NOMO-1 (cell line): ENCODE results near the gene ATP11A.

Experiments
- DNase-seq, 2 experiments: peaks; one replicate each; lab custom pipeline; 2025; ENCODE audit not compliant: unreplicated experiment in 2 of 2; lab: John Stamatoyannopoulos, UW

ATP11A gene

GRCh38 chr13:112721198-112722104, 31.6 kb downstream of the ATP11A start:
- DNase-seq = no peak

DNA sequence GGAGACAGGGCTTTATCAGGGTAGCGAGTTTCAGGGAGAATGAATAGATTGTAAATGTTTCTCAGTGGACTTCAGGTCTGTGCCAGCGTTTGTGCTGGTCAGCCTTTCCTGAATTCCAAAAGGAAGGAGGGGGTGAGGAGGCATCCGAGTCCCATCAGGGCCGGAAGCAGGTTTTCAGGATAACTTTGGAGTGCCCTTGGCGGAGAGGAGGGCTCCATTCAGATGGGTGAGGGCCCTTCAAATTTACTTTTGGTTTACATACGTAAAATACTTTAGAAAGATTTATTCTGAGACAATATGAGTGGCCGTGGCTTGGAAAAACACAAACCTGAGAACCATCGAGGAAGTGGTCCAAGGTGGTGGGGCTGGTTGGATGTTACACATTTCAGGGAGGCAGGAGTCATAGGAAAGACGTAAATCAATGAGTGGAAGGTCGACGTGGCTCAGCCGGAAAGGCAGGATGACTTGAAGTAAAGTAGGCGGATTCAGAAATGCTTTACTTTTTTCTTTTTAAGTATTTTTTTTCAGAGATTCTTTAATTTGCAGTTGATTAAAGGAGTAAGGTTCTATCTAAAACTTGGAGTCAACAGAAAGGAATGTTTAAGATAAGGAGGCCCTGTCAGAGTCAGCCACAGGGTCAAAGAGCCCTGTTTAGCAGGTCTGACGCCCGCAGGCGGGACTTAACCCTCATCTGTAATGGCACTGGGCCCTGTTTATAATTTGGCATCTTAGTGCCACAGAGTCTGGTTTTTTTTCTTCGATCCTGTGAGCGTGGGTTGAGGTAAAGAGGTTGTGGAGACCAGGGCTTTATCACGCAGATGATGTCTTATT, 32.8 kb downstream of the ATP11A start:
- no peak for DNase-seq

GRCh38 chr13:112723771-112724170, 33.9 kb downstream of the ATP11A start:
- DNase-seq = no peak

- DNase-seq = no peak
These were observed 35.0 kb downstream of the ATP11A start for GRCh38 chr13:112724788-112725345.

DNA sequence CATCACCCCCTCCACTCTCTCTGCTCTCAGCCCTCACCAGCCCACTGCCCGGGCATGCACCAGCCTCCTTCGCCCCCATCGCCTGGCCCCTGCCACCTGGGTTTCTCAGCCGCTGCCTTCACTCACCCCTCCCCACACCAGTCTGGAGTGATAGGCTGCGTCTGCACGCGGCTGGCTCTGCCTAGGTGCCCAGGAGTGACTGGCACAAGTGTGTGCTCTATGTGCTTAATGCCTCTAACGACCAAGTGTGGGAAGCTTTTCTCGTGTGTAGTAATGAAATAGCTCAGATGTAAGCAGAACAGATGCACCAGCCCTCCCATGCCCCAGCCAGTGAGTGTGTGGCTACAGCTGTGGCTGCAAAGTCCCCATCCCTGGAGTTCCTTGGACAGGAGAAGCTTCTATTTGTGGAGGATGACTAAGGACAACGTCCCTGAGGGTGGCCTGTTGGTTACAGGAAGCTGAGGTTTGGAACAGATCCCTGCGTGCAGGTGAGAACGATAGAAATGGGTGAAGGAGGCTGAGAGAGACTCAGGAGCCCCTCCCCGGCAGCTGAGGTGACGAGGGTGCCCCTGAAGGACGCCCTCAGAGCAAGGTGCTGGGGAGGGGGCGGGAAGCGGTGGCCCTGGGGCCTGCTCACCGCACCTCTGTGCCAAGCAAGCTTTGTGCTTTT, 35.6 kb downstream of the ATP11A start:
- no peak for DNase-seq

DNA sequence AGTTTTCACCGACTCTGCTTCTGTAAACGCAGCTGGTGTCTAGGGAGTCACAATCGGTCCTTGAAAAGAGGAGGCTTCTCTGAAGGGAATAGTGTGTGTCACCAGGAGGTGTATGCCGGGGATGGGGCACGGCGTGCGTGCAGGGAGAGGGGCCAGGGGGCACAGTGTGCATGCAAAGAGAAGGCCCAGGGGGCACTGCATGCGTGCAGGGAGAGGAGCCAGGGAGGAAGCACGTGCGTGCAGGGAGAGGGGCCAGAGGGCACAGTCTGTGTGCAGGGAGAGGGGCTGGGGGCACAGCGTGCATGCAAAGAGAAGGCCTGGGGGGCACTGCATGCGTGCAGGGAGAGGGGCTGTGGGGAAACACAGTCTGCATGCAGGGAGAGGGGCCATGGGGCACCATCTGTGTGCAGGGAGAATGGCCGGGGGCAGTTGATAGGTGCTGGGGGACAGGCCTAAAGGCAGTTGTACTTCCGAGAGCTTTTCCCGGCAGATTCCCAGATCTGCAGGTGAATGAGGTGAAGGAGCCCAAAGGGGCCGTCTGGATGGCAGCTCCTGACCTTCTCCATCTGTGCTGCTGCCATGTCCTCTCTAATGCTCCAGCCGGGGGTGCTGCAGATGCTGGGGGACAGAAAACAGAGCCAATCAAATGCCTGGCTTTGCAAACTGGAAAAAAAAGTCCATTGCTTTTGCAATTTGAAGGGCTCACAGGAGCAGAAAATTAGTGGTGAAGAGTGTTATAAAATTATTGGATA, 36.4 kb downstream of the ATP11A start:
- DNase-seq = no peak

DNA sequence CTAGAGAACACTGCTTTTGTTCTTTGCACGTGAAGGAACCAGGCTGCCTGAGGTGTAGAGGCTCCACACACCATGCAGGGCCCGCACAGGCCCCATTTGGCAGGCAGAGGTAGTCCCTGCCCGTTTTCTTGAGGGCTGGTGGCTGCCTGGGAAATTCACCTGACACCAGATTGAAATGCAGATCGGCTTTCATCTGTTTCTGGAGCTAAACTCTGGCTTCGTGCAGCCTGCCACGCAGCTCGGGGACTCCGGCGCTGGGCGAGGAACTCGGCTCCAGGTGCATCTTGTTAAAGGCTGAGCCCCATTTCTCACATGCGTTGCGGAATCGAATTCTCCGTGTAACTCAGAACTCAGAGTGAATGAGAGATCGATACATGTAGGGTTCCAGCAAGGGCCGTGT, 37.7 kb downstream of the ATP11A start:
- no peak for DNase-seq

DNA sequence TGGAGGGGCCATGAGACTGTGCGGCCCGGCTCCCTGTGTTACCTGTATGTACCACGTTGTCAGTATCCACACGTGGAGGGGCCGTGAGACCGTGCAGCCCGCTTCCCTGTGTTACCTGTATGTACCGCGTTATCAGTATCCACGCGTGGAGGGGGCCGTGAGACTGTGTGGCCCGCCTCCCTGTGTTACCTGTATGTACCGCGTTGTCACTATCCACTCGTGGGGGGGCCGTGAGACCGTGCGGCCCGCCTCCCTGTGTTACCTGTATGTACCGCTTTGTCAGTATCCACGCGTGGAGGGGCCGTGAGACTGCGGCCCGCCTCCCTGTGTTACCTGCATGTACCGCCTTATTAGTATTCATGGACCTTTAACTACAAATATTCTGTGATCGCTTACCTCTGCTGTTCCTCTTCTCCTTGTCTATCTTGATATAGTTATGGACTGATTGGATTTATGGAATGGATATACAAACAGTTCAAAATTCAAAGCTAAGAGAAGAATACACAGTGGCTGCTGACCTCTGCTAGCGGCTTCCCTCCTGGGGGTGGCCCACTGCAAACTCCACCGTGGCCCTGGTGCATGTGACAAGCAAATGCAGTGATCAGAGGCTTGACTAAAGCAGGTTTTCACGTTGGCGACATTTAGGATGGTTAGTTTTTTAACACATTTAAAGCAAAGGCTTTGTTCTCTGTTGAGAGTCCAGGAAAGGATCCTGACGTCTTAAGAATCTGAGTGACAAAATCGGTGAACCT, 38.7 kb downstream of the ATP11A start:
- DNase-seq = no peak

GRCh38 chr13:112729408-112729807, 39.6 kb downstream of the ATP11A start:
- no peak for DNase-seq

DNA sequence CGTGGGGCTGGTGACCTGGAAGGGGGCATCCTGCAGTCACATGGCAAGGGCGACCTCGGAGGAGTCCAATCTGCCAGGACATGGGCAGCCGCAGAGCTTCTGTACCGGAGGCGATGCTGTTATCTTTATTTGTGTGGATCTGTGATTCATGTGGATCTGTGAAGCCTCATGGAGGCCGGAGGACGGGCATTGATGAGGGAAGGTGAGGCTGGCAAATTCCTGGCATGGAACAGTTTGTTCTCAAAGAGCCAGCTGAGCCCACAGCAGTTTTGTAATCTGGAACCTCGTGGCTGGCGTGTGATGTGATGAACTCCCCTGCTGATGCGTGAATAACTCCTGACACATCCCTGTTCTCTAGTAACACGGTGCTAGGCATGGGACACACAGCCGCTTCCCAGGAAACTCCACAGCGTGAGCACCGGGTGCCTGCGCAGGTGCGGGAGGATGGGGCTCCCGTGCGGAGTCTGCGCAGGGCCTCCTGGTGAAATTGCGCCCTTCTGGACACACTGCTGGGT, 40.4 kb downstream of the ATP11A start:
- no peak for DNase-seq

DNA sequence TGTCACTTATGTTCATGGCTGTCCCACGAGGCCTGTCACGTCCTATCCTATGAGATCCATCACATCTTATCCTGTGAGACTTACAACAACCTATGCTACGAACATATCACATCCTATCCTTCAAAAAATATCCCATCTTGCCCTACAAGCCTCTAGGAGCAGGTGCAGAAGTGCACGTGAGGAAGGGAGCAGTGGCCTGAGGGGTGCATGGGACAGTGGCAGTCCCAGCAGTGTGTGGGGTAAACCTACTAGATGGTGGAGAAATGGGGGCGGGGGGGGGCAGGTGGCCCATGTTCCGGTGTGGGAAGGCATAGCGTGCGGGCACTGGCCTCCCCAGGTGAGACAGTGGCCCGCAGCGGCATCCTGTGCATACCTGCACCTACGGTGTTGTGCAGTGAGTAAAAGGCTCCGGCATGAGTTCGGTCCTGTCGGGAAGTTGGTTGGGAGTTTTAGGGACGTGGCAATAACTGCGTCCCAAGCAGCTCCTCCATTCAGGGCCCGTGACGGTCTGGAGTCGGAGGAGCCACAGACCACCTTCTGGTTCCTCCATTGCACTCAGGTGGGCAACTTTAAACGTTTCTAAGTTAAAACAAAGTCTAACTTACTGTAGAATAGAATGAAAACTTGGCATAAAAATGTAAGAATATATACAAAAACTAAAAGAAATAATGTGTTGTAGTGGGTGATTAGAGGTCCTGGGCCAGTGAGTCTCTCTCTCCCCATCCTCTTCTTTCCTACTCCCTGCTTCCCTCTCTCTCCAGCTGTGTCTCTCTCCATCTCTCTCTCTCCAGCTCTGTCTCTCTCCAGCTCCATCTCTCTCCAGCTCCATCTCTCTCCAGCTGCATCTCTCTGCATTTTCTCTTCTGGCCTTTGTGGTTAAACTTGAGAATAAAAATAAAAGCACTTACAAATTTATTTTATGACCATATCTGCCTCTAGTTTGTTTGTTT, 42.1 kb downstream of the ATP11A start:
- no peak for DNase-seq

- DNase-seq = no peak
These were observed 42.8 kb downstream of the ATP11A start for GRCh38 chr13:112732679-112733078.

GRCh38 chr13:112733112-112733511, 43.3 kb downstream of the ATP11A start:
- DNase-seq = no peak

DNA sequence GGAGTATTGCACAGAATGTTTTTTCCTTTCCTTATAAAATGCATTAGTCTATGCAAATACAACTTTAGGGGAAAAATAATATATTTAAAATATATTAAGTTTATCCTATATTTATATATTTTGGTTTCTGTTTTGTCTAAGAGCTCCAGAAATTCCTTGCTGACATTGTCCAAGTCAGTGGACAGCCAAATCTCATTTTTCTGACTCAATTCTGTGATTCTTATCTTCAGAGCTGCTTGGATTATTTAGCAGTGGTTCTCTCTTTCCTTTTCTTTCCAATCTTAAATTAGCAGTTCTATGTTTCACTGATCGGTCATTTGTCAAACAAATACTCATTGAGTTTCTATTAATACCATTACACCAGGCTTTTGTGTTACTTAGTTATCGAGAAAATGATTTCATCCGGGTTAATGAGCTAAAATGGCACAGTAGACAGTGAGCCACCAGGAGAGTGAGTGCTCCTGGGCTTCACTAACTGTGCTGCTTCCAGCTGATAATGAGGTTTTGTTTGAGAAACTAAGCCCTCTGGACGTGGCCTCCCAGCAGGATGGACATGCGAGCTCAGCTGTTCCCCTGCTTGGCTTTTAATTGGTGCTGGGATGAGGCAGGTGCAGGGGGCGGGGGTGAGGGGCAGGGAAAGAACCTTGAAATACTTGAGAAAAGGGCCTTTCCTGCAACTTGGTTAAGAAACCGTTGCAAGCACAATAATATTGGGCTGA, 44.0 kb downstream of the ATP11A start:
- no peak for DNase-seq

GRCh38 chr13:112734696-112735547, 45.1 kb downstream of the ATP11A start:
- DNase-seq = no peak

GRCh38 chr13:112735791-112736190, 46.0 kb downstream of the ATP11A start:
- DNase-seq = no peak

DNA sequence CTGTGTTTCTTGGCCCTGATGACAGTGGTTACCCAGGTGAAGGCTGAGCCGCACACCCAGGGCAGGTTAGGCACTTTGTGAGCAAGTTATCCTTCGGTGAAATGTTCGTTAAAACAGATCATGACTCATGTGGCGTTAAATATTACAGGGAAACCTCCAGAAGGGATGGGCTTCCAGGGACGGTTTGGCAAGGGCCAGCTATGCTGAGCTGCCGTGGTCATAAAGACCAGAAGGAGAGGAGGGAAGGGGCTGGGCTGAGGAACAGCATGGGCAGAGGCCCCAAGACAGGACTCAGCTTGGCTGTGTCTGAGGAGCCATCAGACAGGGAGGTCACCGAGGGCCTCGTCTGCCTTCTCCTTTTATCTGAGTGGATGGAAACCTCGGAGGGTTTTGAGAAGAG, 47.5 kb downstream of the ATP11A start:
- no peak for DNase-seq
